ENCODE measurements around the gene DHRSX. TPM values are rescaled to one million over a fixed set of nuclear protein-coding genes. Genes with fewer than 3 reads are reported as not detected.

DHRSX gene
- polyA plus RNA-seq, 2 of the 4 experiments (the other 2 are of a cell fraction): 32.1 to 56.3 TPM

- no peak for FAIRE-seq
- H3K4me1 ChIP-seq: no peaks in the 10 kb centered on the region
- no peak overlapping the region for H3K27ac ChIP-seq
- TF ChIP-seq EP300 (IDR thresholded peaks at IDR 0.05) (no peak), MAFK (IDR thresholded peaks at IDR 0.05; ENCODE audit: partially characterized antibody) (no peak), PBX3 (IDR thresholded peaks at IDR 0.05) (no peak), RARB (CRISPR knock-in tag; IDR thresholded peaks at IDR 0.05) (no peak), HEYL (CRISPR knock-in tag; IDR thresholded peaks at IDR 0.05) (no peak), ZC3H11A (IDR thresholded peaks at IDR 0.05) (no peak), KDM1A (IDR thresholded peaks at IDR 0.05; ENCODE audit: low read depth) (no peak), HES2 (IDR thresholded peaks at IDR 0.05) (no peak), CHD2 (IDR thresholded peaks at IDR 0.05; ENCODE audit: low read length, partially characterized antibody) (no peak), POLR2AphosphoS2 (conservative IDR thresholded peaks at IDR 0.05; ENCODE audit: low read length) (no peak), ZSCAN20 (CRISPR knock-in tag; IDR thresholded peaks at IDR 0.05) (no peak), RCOR1 (IDR thresholded peaks at IDR 0.05; ENCODE audit: low read depth, low read length) (no peak)
- ATAC-seq: no peak
- no peaks in the 10 kb centered on the region for H3K9me3 ChIP-seq
- no peak overlapping the region for H3K4me3 ChIP-seq
- ChIA-PET POLR2A (no interaction called here), CTCF (no interaction called here)
- DNase-seq (ENCODE audit: low read depth in 1 of 2, low spot score in 1 of 2): no peak
- WGBS (ENCODE audit: missing lambda C conversion rate): 69% methylated on average over 9 of the region's 9 CpGs
- no peak overlapping the region for H3K4me2 ChIP-seq
Observed at GRCh38 chrX:2508648-2509335, 8.0 kb upstream of the DHRSX start.

GRCh38 chrX:2507904-2508627 lies 7.3 kb upstream of the DHRSX start:
- TF ChIP-seq CBX8 (IDR thresholded peaks at IDR 0.05): no peak
- no peak for TF ChIP-seq ATOH8 (CRISPR knock-in tag; IDR thresholded peaks at IDR 0.05; ENCODE audit: low read depth)
- TF ChIP-seq BHLHE40 (IDR thresholded peaks at IDR 0.05; ENCODE audit: low read depth, low read length): no peak
- TF ChIP-seq CBX2 (IDR thresholded peaks at IDR 0.05; ENCODE audit: borderline replicate concordance, low read depth): no peak
- TF ChIP-seq POLR2AphosphoS2 (conservative IDR thresholded peaks at IDR 0.05; ENCODE audit: low read length): no peak
- TF ChIP-seq RCOR1 (IDR thresholded peaks at IDR 0.05; ENCODE audit: low read depth, low read length): no peak
- no peak for TF ChIP-seq HEYL (CRISPR knock-in tag; IDR thresholded peaks at IDR 0.05)
- TF ChIP-seq PHF8 (IDR thresholded peaks at IDR 0.05; ENCODE audit: borderline replicate concordance, low read depth): no peak
- TF ChIP-seq HES2 (IDR thresholded peaks at IDR 0.05): no peak
- TF ChIP-seq HOXA7 (CRISPR knock-in tag; IDR thresholded peaks at IDR 0.05): no peak
- no peak for TF ChIP-seq SMC3 (IDR thresholded peaks at IDR 0.05)
- TF ChIP-seq NFE2L2 (conservative IDR thresholded peaks at IDR 0.05; ENCODE audit: low read length): no peak
- TF ChIP-seq ZNF302 (CRISPR knock-in tag; IDR thresholded peaks at IDR 0.05): no peak
- no peak for TF ChIP-seq POLR2A (IDR thresholded peaks at IDR 0.05; ENCODE audit: low read length)
- no peak for TF ChIP-seq EHF (CRISPR knock-in tag; IDR thresholded peaks at IDR 0.05)
- TF ChIP-seq MYC (IDR thresholded peaks at IDR 0.05; ENCODE audit: borderline replicate concordance, low read length): no peak
- TF ChIP-seq ELK1 (IDR thresholded peaks at IDR 0.05; ENCODE audit: low read depth, low read length): no peak
- POLR2A ChIA-PET: no interaction called here
- no peak overlapping the region for H3K4me2 ChIP-seq
- H3K27ac ChIP-seq: no peak overlapping the region
- DNase-seq (ENCODE audit: low read depth in 1 of 2, low spot score in 1 of 2) (no peak), ATAC-seq (no peak), FAIRE-seq (no peak)
- H3K4me1 ChIP-seq: peaks cover 1% of the 10 kb centered on the region; the same call in 2 of the 3 replicates
- H3K9me3 ChIP-seq: no peaks in the 10 kb centered on the region
- no peak overlapping the region for H3K4me3 ChIP-seq
- 78% methylated on average over 8 of the region's 8 CpGs for WGBS (ENCODE audit: missing lambda C conversion rate)
- CTCF ChIA-PET: no interaction called here

Measured in A549 (cell line).